GM18909 (cell line): ENCODE measurements around the gene RRN3.
"Not testable (repeated sequence)": the region's sequence is repeated elsewhere in the genome, so short reads cannot be mapped to it uniquely, and the experiment has no call there.

Source experiments
- ATAC-seq: cut with Tn5 transposase; IDR thresholded peaks from one replicate; pipeline ENCODE4 v1.9.1; 2021; ENCODE audit warnings: mild to moderate bottlenecking; ENCODE audit not compliant: unreplicated experiment, poor library complexity

RRN3 gene

GRCh38 chr16:15029749-15030148, 64.3 kb downstream of the RRN3 start:
- ATAC-seq: not testable (repeated sequence)

GRCh38 chr16:15028801-15029698, 65.0 kb downstream of the RRN3 start:
- not testable (repeated sequence) for ATAC-seq

GRCh38 chr16:15028345-15028715, 65.7 kb downstream of the RRN3 start:
- ATAC-seq: not testable (repeated sequence)

- ATAC-seq: not testable (repeated sequence)
Measured at GRCh38 chr16:15027503-15028344, 66.3 kb downstream of the RRN3 start.

- ATAC-seq: not testable (repeated sequence)
Measured at GRCh38 chr16:15027051-15027450, 67.0 kb downstream of the RRN3 start.

GRCh38 chr16:15025234-15025951, 68.7 kb downstream of the RRN3 start:
- not testable (repeated sequence) for ATAC-seq

GRCh38 chr16:15024858-15025199, 69.2 kb downstream of the RRN3 start:
- not testable (repeated sequence) for ATAC-seq

- ATAC-seq: not testable (repeated sequence)
Measured at GRCh38 chr16:15023381-15024077, 70.5 kb downstream of the RRN3 start.

GRCh38 chr16:15022194-15022593, 71.9 kb downstream of the RRN3 start:
- ATAC-seq: peak; percentile 81

GRCh38 chr16:15021429-15021828, 72.6 kb downstream of the RRN3 start:
- ATAC-seq: not testable (repeated sequence)

GRCh38 chr16:15016951-15017580, 77.0 kb downstream of the RRN3 start:
- ATAC-seq: not testable (repeated sequence)

- not testable (repeated sequence) for ATAC-seq
Measured at GRCh38 chr16:15016354-15016753, 77.7 kb downstream of the RRN3 start.

GRCh38 chr16:15015671-15016070, 78.4 kb downstream of the RRN3 start:
- ATAC-seq: not testable (repeated sequence)

- ATAC-seq: not testable (repeated sequence)
Measured at GRCh38 chr16:15012941-15013340, 81.1 kb downstream of the RRN3 start.
